A673 (cell line): ENCODE data around the gene ASMTL.

Experiments
- CTCF ChIP-seq: fragments of 300-800, 200-600 bp; sonication (generic); conservative IDR thresholded peaks from 2 replicates; pipeline ENCODE4 v1.5.1; 2017; ENCODE audit warnings: low read depth, mild to moderate bottlenecking, antibody characterized with exemption, low read length, moderate library complexity, mixed read lengths
- EZH2 ChIP-seq: fragments of 200-600 bp; sonication (generic); IDR thresholded peaks from 2 replicates; pipeline ENCODE4 v1.6.1; 2017; ENCODE audit warnings: borderline replicate concordance, low read depth, mild to moderate bottlenecking, mixed read lengths, antibody characterized with exemption, low read length; ENCODE audit not compliant: poor library complexity, severe bottlenecking

- TF ChIP-seq CTCF, result no peak
- TF ChIP-seq EZH2, result no peak
Observed at GRCh38 chrX:1425381-1425780, 27.3 kb downstream of the ASMTL start.
